GM21423 (cell line): ENCODE measurements around the gene FAM163B.

Experiments
- ATAC-seq: cut with Tn5 transposase; IDR thresholded peaks from one replicate; pipeline ENCODE4 v1.9.1; 2021; ENCODE audit warnings: mild to moderate bottlenecking, moderate library complexity; ENCODE audit not compliant: unreplicated experiment

Gene FAM163B

DNA sequence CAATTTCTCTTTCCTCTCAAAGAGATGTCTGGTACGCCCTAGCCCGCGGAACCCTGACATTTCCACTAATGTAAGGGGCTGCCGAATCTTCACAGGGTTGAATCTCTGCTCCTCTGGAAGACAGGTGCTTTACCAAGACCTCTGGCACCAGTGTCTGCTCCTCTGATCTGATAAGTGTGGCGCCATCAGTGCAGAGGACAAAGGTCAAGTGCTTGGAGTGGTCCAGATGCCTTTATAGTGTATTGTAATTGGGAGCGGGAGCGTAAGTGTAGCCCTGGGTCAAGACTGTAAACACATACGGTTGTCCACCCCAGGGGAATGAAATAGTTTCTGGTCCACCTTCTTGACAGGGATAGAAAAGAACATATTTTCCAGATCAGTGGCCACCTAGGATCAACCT lies 57.0 kb downstream of the FAM163B start:
- no peak for ATAC-seq

DNA sequence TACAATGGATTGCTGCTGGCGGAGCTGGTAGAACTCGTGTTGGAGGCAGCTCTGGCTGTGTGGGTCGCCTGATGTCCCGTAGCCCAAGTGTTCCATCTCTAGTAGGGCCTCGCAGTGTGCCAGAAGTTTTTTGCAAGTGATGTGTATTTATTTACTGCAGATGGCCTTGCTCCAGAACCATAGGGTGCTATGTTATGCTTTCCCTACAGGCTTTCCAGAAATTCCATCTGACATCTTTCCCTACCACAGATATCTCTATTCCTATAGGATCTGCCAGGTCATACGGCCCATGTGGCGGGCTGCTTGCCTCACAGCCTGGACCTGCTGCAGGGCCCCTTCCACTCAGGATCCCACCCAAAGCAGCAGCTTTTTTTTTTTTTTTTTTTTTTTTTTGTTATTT lies 57.7 kb downstream of the FAM163B start:
- no peak for ATAC-seq

DNA sequence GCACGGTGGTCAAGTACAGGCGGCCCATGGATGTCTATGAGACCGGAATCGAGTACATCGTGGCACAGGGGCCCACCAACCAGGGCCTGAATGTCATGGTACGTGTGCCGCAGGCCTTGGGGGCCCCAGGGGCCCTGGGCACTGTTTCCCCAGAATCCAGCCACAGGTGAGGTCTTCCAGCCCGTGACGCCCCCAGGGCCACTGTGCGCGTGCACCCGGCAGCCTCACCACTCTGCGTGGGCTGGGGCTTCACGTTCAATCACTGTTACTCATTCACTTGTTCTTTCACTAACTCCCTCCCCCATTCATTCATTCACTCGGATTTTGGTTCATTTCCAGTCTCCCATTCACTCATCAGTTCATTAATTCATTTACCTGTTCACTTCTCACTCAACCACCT lies 62.1 kb downstream of the FAM163B start:
- no peak for ATAC-seq

DNA sequence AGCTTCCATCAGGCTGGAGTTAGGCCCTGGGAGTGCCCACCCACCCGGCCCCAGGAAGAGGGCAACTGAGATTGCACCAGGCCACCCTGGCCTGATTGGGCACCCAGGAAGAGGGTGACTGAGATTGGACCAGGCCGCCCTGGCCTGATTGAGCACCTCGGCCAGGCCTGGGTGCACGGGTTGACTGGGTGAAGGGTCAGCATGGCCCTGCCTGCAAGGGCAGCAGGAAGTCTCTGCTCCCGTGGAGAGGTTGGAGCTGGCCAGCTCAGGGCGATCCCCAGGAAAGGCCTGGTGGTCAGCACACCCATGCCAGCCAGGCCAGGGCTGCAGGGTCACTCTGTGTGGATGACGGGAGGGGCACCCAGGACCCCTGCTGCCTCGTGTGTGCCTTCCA lies 62.9 kb downstream of the FAM163B start:
- no peak for ATAC-seq

DNA sequence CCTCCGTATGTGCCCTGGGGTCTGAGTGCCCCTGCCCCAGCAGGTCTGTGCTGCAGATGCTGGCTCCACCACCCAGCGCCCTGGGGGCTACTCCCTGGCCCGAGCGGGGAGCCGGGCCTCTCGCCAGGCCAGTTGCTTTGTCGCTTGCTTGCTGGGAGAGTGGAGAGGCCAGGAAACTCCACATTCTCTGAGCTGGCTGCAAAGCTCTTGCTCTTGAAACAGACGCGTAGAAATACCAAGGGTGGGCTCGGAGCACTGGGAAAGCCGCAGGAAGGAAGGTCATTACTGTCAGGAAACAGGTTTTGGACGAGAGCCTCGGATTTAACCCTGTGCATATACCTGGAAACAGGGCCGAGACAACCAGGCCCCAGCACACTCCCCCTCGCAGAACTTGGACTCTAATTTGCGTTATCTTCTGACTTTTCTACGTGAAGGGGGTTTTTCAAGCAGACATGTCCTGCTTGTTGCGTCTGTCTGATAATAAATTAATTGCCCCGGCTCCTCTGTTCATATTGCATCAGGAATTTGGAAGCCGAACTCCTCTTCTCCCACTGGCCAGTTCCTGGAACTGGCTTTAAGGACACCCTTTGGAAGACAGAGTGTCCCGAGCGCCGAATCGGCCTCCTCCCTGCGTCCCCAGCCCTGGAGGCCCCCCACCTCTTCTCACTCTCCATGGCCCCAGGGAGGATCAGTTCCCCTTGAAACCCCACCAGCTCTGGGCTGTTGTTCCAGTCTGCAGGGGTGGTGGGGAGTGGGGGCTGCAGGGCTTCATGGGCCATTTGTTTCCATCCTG lies 63.5 kb downstream of the FAM163B start:
- no peak for ATAC-seq

DNA sequence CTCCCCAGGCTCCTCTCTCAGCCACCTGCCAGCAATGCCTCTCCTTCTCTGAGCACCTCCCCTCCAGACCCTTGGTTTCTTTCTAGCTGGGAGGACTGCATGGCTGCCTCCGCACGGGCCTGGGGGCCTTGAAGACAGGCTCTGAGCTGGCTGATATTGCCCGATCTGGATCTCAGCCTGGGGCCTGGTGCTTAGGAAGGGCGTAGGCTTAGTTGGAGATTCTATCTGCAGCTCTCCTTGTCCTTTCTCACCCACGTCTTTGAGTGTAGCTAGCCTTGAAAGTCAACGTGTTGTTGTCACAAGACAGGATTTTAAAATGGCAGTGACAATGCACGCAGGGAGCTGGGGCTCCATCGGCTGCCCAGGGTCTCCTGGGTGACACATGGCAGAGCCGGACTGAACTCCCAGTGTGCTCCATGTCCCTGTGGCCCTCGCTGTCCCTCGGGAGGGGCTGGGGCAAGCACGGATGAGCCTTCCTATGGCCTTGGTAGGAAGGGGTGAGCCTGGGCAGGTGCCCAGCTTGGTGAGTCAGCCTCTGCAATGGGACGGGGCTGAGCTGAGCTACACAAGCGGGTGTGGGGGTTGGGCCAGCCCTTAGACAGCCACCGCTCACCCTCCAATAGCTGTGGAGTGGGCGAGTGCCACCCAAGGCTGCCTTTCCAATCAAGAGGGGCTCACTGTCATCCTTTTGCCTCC lies 65.3 kb downstream of the FAM163B start:
- ATAC-seq = no peak

DNA sequence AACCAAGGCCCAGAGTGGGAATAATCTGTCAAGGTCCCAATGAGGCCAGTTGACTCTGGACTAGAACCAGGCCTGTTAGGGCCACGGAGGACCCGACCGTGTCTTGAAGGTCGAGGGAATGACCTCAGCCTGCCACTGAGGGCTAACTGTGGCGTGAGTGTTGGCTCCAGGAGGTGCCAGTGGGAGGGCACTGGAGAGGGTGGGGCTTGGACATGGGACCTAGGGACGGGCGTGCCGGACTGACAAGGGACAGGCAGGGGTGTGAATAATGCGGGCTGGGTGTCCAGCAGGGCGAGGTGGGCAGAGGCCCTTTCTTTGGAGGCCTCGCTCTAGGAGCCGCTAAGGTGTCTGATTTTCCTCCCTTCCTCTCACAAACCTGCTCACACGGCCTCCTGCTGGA lies 67.2 kb downstream of the FAM163B start:
- ATAC-seq = no peak

DNA sequence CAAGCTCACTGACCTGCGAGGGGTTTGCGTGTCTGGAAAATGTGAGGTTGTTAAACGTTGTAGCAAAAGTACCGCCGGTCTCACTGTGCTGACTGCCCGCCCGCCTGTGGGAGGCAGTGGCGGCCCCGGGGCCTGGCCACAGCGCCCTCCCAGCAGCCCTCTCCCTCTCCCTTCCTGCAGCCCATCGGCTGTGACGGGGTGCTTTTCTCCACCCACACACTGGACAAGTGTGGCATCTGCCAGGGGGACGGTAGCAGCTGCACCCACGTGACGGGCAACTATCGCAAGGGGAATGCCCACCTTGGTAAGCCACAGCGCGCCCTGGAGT lies 68.5 kb downstream of the FAM163B start:
- ATAC-seq = no peak

DNA sequence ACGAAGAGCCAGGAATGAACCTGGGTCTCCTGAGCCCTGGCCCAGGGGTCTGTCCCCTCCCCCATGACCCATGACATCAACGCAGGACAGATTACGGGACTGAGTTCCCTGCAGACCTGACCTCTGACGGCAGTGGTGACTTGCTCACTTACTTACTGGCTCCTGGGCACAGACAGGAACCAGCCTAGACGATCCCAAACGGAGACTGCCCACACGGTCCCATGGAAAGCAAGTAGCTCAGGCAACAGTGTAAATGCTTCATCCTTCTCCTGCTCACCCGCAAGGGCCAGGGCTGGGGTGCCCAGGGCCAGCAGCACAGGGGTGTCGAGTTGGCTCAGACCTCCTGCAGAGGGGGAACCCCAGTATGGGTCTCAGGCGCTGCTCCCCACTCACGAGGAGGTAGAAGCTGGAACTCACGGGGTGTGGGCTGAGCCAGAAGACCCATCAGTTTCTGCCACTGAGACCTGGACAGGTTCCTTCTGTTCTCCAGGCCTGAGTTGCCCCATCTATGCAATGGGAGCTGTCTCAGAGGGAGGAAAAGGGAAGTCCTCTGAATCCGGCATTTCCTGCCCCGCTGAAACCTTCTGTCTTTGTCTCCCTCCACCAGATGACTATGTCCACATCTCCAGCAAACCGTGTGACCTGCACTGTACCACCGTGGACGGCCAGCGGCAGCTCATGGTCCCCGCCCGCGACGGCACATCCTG lies 69.0 kb downstream of the FAM163B start:
- no peak for ATAC-seq

DNA sequence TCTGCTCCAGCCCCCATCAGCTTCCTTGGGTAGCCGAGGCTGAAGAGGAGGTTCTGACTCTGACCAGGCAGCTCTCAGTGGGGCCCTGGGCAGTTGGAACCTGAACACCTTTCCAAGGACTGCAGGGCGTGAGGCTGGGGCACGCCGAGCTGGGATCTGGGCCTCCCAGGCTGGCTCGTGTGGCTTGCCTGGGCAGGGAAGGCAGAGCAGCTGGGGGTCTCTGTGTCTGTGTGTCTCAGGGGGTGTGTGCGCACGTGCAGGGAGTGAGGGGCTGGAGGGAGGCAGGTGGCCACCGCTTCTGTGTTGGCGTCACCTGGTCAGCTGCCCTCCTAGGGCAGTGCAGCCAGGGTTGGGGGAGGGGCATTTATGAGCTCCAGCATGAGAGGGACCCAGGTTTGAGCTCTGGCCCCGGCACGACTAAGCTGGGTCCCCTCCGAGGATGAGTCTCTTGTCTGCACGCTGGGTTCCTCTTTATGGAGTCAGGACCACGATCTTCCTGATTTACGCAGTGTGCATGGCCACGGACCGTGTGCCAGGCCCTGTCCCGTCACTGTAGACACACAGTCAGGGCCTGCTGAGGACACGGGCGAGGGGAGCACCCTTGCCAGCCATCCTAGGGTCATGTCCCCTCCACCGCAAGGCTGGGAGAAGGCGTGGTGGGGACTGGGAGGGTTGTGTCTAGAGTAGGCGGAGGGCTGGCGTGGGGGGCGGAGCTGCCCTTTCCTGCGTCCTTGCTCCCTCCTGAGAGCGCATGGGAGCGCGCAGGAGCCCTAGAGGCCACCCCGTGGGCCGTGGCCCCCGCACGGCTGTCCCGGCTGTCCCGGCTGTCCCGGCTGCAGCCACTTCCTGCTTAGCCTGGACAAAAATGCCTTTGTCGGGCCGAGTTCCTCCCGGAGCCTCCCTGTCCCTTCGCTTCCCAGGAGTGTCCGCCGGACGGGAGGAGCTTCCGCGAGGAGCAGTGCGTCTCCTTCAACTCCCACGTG lies 70.0 kb downstream of the FAM163B start:
- ATAC-seq = no peak

DNA sequence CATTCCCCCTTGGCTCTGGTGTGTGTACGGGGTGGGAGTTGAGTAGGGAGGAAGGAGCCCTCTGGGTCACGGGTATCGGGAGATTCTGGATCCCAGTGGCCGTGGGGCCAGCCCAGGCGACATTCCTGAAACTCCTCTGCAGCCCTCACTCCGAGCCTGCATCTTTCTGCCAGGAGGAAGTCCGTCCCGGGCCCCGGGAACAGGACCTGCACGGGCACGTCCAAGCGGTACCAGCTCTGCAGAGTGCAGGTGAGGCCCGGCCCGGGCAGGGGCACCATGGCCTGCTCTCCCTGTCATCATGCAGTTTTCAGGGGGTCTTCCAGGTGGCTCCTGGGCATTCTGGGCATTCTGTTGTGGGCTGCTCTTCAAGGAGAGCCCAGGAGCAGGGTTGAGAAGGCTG lies 71.0 kb downstream of the FAM163B start:
- no peak for ATAC-seq

DNA sequence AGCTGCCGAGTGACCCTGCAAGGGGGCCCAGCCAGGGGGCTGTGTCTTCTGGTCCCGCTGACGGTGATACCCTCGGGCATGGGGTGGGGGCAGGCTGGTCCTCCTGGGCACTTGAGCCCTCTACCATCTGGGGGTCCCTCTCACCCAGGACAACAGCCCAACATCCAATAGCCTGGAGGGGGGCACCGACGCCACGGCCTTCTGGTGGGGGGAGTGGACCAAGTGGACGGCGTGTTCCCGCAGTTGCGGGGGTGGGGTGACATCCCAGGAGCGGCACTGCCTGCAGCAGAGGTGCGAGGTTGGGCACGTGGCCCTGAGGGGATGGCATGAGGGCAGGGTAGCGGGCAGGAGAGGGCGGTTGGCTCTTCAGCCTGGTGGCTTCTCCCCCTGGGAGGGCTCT lies 71.9 kb downstream of the FAM163B start:
- ATAC-seq = no peak

DNA sequence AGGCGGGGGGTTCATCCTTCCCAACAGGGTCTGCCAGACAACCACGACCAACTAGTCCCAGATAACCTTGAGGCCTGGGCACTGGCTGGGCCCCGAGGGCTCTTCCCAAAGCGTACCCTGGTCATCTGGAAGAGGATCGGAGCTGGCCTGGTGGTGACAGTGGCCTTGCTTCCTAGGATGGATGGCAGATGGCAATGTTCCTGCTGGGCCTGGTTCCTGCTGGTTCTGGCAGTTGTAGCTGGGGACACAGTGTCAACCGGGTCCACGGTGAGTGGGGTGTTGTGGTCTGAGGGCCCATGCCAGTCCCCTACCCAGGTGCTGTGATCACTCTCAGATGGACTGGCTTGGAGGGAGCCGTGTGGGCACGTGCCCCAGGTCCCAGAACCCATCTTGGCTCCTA lies 72.7 kb downstream of the FAM163B start:
- ATAC-seq = no peak

DNA sequence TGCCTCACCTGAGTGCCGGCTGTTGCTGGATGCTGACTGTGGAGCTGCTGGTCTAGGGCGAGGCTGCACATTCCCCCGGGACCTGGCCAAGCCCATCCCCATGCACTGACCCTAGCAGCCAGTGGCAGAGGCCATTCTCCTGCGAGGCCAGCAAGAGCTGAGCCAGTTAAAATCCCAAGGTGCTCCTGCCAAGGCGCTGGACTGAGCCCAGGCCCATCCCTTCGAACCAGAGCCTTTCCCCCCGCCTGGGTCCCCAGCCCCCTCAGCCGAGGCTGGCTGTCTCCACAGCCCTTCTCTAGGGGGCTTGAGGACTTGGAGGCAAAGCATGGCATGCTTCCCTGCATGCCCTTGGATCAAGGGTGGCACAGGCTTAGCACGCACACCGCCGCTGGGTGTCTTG lies 73.1 kb downstream of the FAM163B start:
- ATAC-seq = no peak

DNA sequence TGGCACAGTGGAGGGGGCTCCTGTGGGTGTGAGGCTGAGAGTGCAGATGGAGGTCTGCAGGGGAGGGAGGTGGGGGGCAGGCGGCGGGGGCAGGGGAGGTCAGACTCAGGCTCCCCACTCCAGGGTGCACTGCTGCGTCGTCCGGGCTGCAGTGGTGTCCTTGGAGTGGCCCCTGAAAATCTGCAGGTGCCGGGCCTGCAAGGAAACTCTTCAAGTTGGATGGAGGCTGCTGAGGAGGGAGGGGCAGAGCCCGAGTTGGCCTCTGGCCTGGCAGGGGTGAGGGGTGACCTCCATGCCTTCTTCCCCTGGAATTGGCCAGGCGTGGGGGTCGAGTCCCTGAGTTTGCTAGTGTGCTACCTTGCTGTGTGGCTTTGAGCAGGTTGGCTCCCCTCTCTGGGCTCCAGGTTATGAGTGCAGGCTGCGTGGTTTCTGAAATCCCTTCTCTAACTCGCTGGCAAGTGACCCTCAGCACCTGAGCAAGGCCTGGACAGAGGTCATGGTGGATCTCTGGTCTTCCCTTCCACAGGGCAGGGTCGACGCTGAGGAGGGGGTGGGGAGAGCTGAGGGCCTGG lies 73.8 kb downstream of the FAM163B start:
- ATAC-seq = no peak

DNA sequence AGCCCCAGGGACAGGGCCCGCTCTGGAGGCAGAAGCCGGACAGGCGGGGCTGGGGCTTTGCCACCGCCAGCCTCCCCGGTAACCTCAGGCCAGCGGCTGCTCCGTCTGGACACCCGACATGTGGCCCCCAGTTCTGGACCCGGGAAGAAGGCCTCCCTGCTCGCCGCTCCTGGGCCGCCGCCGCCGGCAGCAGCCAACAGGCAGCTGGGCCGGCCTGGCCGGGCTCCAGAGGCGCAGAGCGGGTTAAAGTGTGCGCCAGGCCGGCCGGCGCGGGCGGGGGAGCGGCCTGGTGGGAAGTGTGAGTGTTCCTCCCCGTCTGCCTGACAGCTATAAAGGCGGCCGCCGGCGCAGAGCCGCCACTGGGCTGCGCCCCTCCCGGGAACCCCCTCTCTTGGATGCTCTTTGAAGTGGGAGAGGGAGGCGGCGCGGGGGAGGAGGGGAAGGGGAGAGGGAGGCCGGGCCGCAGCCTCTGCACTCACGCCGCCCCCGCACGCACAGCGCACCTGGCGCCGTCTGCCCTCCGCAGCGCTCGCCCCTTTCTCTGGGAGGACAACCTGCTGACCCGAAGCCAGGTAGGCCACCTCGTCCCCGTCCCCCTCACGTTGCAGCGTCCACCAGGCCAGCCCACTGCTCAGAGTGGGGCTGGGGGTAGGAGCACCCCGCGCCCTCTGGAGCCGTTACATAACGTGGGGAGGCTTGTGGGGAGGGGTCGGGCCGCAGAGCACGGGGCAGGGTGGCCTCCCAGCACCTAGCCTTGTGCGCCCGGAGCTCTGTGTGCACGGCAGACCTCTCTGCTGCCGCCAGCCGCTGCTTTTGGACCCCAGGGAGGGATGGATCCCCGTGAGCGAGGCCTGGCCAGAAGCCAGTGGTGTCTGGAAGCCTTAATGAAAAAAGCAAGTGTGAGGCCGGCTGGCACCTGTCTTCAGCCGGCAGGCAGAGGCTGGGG lies 74.6 kb downstream of the FAM163B start, which contains the start of gene ADAMTSL2:
Gene ADAMTSL2 (plus strand): TSS at position 359 of the 946 bp plus-strand sequence. CDS start 2,009 bp downstream, outside the sequence.
- ATAC-seq = no peak

DNA sequence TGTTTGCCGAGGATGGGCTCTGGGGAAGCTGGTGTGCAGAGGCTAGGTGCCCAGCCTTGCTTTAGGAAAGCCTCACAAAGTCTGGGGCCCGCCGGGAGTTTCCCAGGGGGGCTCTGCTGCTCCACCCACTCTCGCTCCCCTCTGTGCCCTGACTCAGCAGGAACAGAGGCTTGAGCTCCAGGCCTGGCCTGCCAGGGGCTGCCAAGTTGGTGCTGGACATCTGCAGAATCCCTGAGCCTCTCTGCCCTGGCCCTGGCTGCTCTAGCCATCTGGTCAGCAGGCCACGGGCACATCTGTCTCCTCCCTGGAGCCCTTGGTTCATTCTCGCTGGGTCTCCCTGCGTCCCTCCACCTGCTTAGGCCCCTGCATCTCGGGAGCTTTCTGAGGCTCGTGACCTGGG lies 75.3 kb downstream of the FAM163B start:
- no peak for ATAC-seq

DNA sequence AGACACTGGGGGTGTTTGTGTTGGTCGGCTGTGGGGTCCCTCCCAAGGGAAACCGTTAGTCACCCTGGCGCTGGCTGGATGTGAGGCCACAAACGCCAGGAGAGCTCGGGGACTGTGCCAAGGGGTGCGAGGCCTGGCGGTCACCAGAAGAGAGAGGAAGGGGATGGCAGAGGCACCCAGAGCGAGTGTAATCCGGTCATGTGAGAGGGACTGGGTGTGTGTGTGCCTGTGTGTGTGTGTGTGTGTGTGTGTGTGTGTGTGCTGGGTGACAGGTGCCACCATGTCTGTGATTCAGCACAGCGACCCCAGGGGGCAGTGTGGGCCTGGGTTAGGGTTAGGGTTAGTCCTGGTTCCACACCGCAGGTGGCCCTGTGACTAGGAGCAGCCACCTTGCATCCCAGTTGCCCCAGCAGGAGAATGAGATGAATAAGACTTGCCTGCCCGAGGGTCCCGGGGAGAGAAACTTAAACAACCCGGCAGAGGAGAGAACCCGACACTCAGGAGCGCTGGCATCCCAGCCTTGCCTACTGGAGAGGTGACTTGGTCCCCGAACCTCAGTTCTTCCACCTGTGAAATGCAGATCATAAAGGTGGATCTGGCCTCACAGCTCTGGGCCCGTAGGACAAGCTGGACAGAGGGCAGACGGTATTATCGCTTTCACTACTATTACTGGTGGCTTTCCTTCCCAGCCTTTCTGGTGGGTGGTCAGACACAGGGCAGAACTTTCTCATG lies 76.1 kb downstream of the FAM163B start:
- no peak for ATAC-seq

DNA sequence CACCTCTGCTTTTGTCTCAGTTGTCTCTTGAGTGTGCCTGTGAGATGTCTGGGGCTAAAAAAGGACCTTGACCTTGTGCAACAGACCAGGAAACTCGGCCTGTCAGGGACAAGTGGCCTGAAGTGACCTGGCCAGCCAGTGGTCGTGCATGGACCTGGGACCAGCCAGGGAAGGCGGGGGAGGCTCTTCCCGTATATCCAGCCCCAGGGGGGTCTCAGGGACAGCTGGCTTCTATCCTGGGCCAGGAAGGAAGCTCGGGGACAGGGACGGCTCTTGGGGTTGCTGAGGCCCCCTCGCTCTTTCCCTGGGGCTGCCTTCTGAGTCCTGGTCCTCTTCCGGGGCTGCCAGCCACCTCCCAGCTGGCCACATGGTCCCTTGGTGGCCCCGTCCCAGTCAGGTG lies 77.9 kb downstream of the FAM163B start:
- ATAC-seq = no peak
